ENCODE data around the gene BAG2. TPM values are rescaled to one million over a fixed set of nuclear protein-coding genes. Genes with fewer than 3 reads are reported as not detected.
A peak's percentile ranks its signal among the peaks of the same experiment; 100 is the strongest.

BAG2 gene
- total RNA-seq, 1 donor from 2014 or later = 9.7 TPM

GRCh38 chr6:57159127-57159526 is 13.0 kb upstream of the BAG2 start:
- H3K9ac ChIP-seq (ENCODE audit: low read length) = no peak overlapping the region
- no peaks in the 10 kb centered on the region for H3K9me3 Mint-ChIP-seq (ENCODE audit: unreplicated experiment)
- no peak overlapping the region for H2AFZ ChIP-seq (ENCODE audit: low read depth, low read length)
- H3K4me1 Mint-ChIP-seq (ENCODE audit: low read depth, unreplicated experiment) = peaks cover 6% of the 10 kb centered on the region
- no peak overlapping the region for H3K27ac ChIP-seq (ENCODE audit: low read depth, low read length)
- FAIRE-seq (no peak), DNase-seq (ENCODE audit: low read depth) (no peak)
- H3K27ac Mint-ChIP-seq (ENCODE audit: unreplicated experiment) = no peak overlapping the region
- H3K4me3 Mint-ChIP-seq (ENCODE audit: unreplicated experiment) = no peak overlapping the region
- no peak overlapping the region for H3K4me2 ChIP-seq (ENCODE audit: low read length)
- no peaks in the 10 kb centered on the region for H3K27me3 Mint-ChIP-seq (ENCODE audit: low read depth, unreplicated experiment)
- peaks cover 9% of the 10 kb centered on the region for H3K36me3 ChIP-seq (ENCODE audit: insufficient read depth, low read length)
- H3K9me3 ChIP-seq (ENCODE audit: insufficient read depth, low read depth, low read length) = no peaks in the 10 kb centered on the region
- TF ChIP-seq, protein P1, sequence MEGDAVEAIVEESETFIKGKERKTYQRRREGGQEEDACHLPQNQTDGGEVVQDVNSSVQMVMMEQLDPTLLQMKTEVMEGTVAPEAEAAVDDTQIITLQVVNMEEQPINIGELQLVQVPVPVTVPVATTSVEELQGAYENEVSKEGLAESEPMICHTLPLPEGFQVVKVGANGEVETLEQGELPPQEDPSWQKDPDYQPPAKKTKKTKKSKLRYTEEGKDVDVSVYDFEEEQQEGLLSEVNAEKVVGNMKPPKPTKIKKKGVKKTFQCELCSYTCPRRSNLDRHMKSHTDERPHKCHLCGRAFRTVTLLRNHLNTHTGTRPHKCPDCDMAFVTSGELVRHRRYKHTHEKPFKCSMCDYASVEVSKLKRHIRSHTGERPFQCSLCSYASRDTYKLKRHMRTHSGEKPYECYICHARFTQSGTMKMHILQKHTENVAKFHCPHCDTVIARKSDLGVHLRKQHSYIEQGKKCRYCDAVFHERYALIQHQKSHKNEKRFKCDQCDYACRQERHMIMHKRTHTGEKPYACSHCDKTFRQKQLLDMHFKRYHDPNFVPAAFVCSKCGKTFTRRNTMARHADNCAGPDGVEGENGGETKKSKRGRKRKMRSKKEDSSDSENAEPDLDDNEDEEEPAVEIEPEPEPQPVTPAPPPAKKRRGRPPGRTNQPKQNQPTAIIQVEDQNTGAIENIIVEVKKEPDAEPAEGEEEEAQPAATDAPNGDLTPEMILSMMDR (IDR thresholded peaks at IDR 0.05; ENCODE audit: insufficient read depth, low read depth, low read length) = no peak
- no peak for TF ChIP-seq EZH2 (IDR thresholded peaks at IDR 0.05; ENCODE audit: insufficient read depth, low read length)
- H4K20me1 ChIP-seq (ENCODE audit: insufficient read depth, low read length) = no peaks in the 10 kb centered on the region
- no peaks in the 10 kb centered on the region for H3K4me1 ChIP-seq (ENCODE audit: insufficient read depth, low read length)
- peaks cover 4% of the 10 kb centered on the region for H3K36me3 Mint-ChIP-seq (ENCODE audit: low read depth, unreplicated experiment)
- H3K79me2 ChIP-seq (ENCODE audit: insufficient read depth, low read length) = no peaks in the 10 kb centered on the region
- H3K4me3 ChIP-seq (ENCODE audit: insufficient read depth, low read depth, low read length) = no peak overlapping the region
- H3K27me3 ChIP-seq (ENCODE audit: insufficient read depth, low read length) = no peaks in the 10 kb centered on the region

GRCh38 chr6:57162028-57162427 is 10.1 kb upstream of the BAG2 start:
- Histone ChIP-seq H3K9me3 (ENCODE audit: insufficient read depth, low read depth, low read length) (no peaks in the 10 kb centered on the region), H3K36me3 (ENCODE audit: insufficient read depth, low read length) (peaks cover 7% of the 10 kb centered on the region), H3K4me1 (ENCODE audit: insufficient read depth, low read length) (no peaks in the 10 kb centered on the region), H4K20me1 (ENCODE audit: insufficient read depth, low read length) (no peaks in the 10 kb centered on the region), H3K27ac (ENCODE audit: low read depth, low read length) (no peak overlapping the region), H2AFZ (ENCODE audit: low read depth, low read length) (no peak overlapping the region), H3K4me2 (ENCODE audit: low read length) (no peak overlapping the region), H3K27me3 (ENCODE audit: insufficient read depth, low read length) (no peaks in the 10 kb centered on the region), H3K9ac (ENCODE audit: low read length) (no peak overlapping the region), H3K79me2 (ENCODE audit: insufficient read depth, low read length) (no peaks in the 10 kb centered on the region), H3K4me3 (ENCODE audit: insufficient read depth, low read depth, low read length) (no peak overlapping the region)
- peaks cover 4% of the 10 kb centered on the region for H3K36me3 Mint-ChIP-seq (ENCODE audit: low read depth, unreplicated experiment)
- no peak for TF ChIP-seq EZH2 (IDR thresholded peaks at IDR 0.05; ENCODE audit: insufficient read depth, low read length)
- TF ChIP-seq, protein P1 (IDR thresholded peaks at IDR 0.05; ENCODE audit: insufficient read depth, low read depth, low read length) = no peak
- no peak overlapping the region for H3K4me3 Mint-ChIP-seq (ENCODE audit: unreplicated experiment)
- H3K9me3 Mint-ChIP-seq (ENCODE audit: unreplicated experiment) = no peaks in the 10 kb centered on the region
- FAIRE-seq (peak; percentile 13), DNase-seq (ENCODE audit: low read depth) (no peak)
- no peaks in the 10 kb centered on the region for H3K27me3 Mint-ChIP-seq (ENCODE audit: low read depth, unreplicated experiment)
- H3K4me1 Mint-ChIP-seq (ENCODE audit: low read depth, unreplicated experiment) = peaks cover 6% of the 10 kb centered on the region
- no peak overlapping the region for H3K27ac Mint-ChIP-seq (ENCODE audit: unreplicated experiment)

DNA sequence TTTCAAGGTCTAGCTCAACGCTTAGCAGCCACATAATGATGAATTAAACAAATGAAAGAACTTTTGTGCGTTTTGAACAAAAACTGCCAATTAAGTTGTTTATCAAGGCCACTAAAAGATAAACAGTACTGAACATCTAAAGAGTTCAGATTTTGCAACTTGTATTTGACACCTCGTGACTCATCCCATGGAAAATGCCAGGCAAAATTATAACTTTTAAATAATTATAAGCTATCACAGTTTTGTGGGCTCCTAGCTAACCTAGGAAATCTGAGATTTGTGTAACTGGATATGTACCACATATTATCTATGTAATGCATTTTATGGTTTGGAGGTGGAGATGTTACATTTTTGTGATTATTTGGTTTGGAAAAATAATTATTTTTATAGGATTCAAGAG is 9.6 kb upstream of the BAG2 start:
- Mint-ChIP-seq H3K27me3 (ENCODE audit: low read depth, unreplicated experiment) (no peaks in the 10 kb centered on the region), H3K4me1 (ENCODE audit: low read depth, unreplicated experiment) (peaks cover 6% of the 10 kb centered on the region), H3K4me3 (ENCODE audit: unreplicated experiment) (no peak overlapping the region), H3K27ac (ENCODE audit: unreplicated experiment) (no peak overlapping the region), H3K9me3 (ENCODE audit: unreplicated experiment) (no peaks in the 10 kb centered on the region), H3K36me3 (ENCODE audit: low read depth, unreplicated experiment) (peaks cover 4% of the 10 kb centered on the region)
- DNase-seq (ENCODE audit: low read depth) (no peak), FAIRE-seq (no peak)
- no peak for TF ChIP-seq EZH2 (IDR thresholded peaks at IDR 0.05; ENCODE audit: insufficient read depth, low read length)
- TF ChIP-seq, protein P1 (IDR thresholded peaks at IDR 0.05; ENCODE audit: insufficient read depth, low read depth, low read length) = no peak
- Histone ChIP-seq H4K20me1 (ENCODE audit: insufficient read depth, low read length) (no peaks in the 10 kb centered on the region), H3K27me3 (ENCODE audit: insufficient read depth, low read length) (no peaks in the 10 kb centered on the region), H2AFZ (ENCODE audit: low read depth, low read length) (no peak overlapping the region), H3K27ac (ENCODE audit: low read depth, low read length) (no peak overlapping the region), H3K4me3 (ENCODE audit: insufficient read depth, low read depth, low read length) (no peak overlapping the region), H3K4me1 (ENCODE audit: insufficient read depth, low read length) (no peaks in the 10 kb centered on the region), H3K4me2 (ENCODE audit: low read length) (no peak overlapping the region), H3K9me3 (ENCODE audit: insufficient read depth, low read depth, low read length) (no peaks in the 10 kb centered on the region), H3K79me2 (ENCODE audit: insufficient read depth, low read length) (no peaks in the 10 kb centered on the region), H3K36me3 (ENCODE audit: insufficient read depth, low read length) (peaks cover 12% of the 10 kb centered on the region), H3K9ac (ENCODE audit: low read length) (no peak overlapping the region)

Measured in astrocyte (in vitro differentiated cells and primary cell).